SK-N-SH (cell line): ENCODE measurements around the gene MAOA.

Experiments used
- CTCF ChIP-seq: fragments of 200-600 bp; sonication (generic); IDR thresholded peaks from 2 replicates; pipeline ENCODE4 v1.6.1; 2017; ENCODE audit warnings: antibody characterized with exemption, mild to moderate bottlenecking, moderate library complexity
- TEAD4 ChIP-seq: IDR thresholded peaks from 2 replicates; pipeline ENCODE4 v1.4.0; 2012; ENCODE audit warnings: mild to moderate bottlenecking, borderline replicate concordance; ENCODE audit not compliant: insufficient read depth
- TF ChIP-seq, protein P1 (sequence below): IDR thresholded peaks from 2 replicates; pipeline ENCODE4 v1.4.0; 2012; ENCODE audit warnings: low read depth

GRCh38 chrX:43657671-43658070, 1.6 kb downstream of the MAOA start:
- TF ChIP-seq TEAD4 (no peak), CTCF (no peak)
- TF ChIP-seq, protein P1, sequence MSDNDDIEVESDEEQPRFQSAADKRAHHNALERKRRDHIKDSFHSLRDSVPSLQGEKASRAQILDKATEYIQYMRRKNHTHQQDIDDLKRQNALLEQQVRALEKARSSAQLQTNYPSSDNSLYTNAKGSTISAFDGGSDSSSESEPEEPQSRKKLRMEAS: no peak
